Karpas-422 (cell line): ENCODE measurements around the gene GPX2. TPM values are rescaled to one million over a fixed set of nuclear protein-coding genes. Genes with fewer than 3 reads are reported as not detected.

Experiments used
- DNase-seq: peaks from one replicate; pipeline ENCODE4 v3.0.0-alpha.2; 2015
- H2AFZ ChIP-seq: fragments of 200-600 bp; sonication (generic); 2 replicates; pipeline ENCODE4 v1.6.1; 2014; ENCODE audit warnings: antibody characterized with exemption, low read length, mixed read lengths
- H3K27ac ChIP-seq: fragments of 200-600 bp; sonication (generic); 2 replicates; pipeline ENCODE4 v1.5.1; 2014; ENCODE audit warnings: mild to moderate bottlenecking, low read length, moderate library complexity
- H3K27me3 ChIP-seq: fragments of 200-600 bp; sonication (generic); 2 replicates; pipeline ENCODE4 v1.6.1; 2014; ENCODE audit warnings: low read length, mixed read lengths
- H3K36me3 ChIP-seq: fragments of 200-600 bp; sonication (generic); 2 replicates; pipeline ENCODE4 v1.6.1; 2014; ENCODE audit warnings: low read length, mixed read lengths; ENCODE audit not compliant: insufficient read depth
- H3K4me1 ChIP-seq: fragments of 200-600 bp; sonication (generic); 2 replicates; pipeline ENCODE4 v1.6.1; 2014; ENCODE audit warnings: mild to moderate bottlenecking, low read length, mixed read lengths
- H3K4me2 ChIP-seq: fragments of 200-600 bp; sonication (generic); 2 replicates; pipeline ENCODE4 v1.6.1; 2014; ENCODE audit warnings: low read length, low read depth, mild to moderate bottlenecking; ENCODE audit not compliant: poor library complexity, severe bottlenecking
- H3K4me3 ChIP-seq: fragments of 200-600 bp; sonication (generic); 2 replicates; pipeline ENCODE4 v1.5.1; 2014; ENCODE audit warnings: mild to moderate bottlenecking, antibody characterized with exemption, low read length, mixed read lengths
- H3K79me2 ChIP-seq: fragments of 200-600 bp; sonication (generic); 2 replicates; pipeline ENCODE4 v1.6.1; 2014; ENCODE audit warnings: mild to moderate bottlenecking, low read length, mixed read lengths
- H3K9ac ChIP-seq: fragments of 200-600 bp; sonication (generic); 2 replicates; pipeline ENCODE4 v1.6.0; 2014; ENCODE audit warnings: low read length
- H3K9me2 ChIP-seq: fragments of 200-600 bp; sonication (generic), shearing (Covaris generic); replicated peaks from 2 replicates; pipeline ENCODE4 v1.6.0; 2014; ENCODE audit warnings: mild to moderate bottlenecking, low read length, moderate library complexity; ENCODE audit not compliant: insufficient read depth
- H3K9me3 ChIP-seq: fragments of 300-700, 200-600 bp; sonication (generic); 2 replicates; pipeline ENCODE4 v1.6.1; 2014; ENCODE audit warnings: low read length, mixed read lengths
- H4K20me1 ChIP-seq: fragments of 200-600 bp; sonication (generic); 2 replicates; pipeline ENCODE4 v1.6.1; 2014; ENCODE audit warnings: mild to moderate bottlenecking, antibody characterized with exemption, low read length, low read depth; ENCODE audit not compliant: insufficient read depth
- total RNA-seq: library from RNA; depleted of rRNA; stranded (reverse); fragments of >200 nt; shearing (Covaris generic); gene quantifications from 2 replicates; pipeline ENCODE4 v1.2.3, GENCODE V29; 2014; ENCODE audit warnings: low replicate concordance; rRNA removed

Gene GPX2
- total RNA-seq: not detected in 2 replicates

- Histone ChIP-seq H3K4me2 (no peak within 1 kb of the TSS), H2AFZ (no peak within 1 kb of the TSS), H3K36me3 (peaks cover 4% of the 10 kb centered on the region; the same call in 1 of the 2 replicates), H3K79me2 (peaks cover 7% of the 10 kb centered on the region; the same call in 1 of the 2 replicates), H3K9me2 (no peaks in the 10 kb centered on the region), H3K4me1 (no peaks in the 10 kb centered on the region), H4K20me1 (no peaks in the 10 kb centered on the region), H3K9me3 (no peaks in the 10 kb centered on the region), H3K27ac (no peak within 1 kb of the TSS), H3K9ac (no peak within 1 kb of the TSS), H3K4me3 (no peak within 1 kb of the TSS), H3K27me3 (no peaks in the 10 kb centered on the region)
- no peak for DNase-seq
These were observed at the start of gene GPX2 for GRCh38 chr14:64942531-64943111. TSS of gene GPX2 (minus strand) at chr14:64942745. CDS start at chr14:64942726, 19 bp downstream.

- no peak overlapping the region for H3K27ac ChIP-seq
- H3K4me3 ChIP-seq: no peak overlapping the region
- H3K9me3 ChIP-seq: no peaks in the 10 kb centered on the region
- H4K20me1 ChIP-seq: no peaks in the 10 kb centered on the region
- H3K9ac ChIP-seq: no peak overlapping the region
- peaks cover 6% of the 10 kb centered on the region; the same call in 1 of the 2 replicates for H3K36me3 ChIP-seq
- peaks cover 81% of the 10 kb centered on the region for H3K79me2 ChIP-seq
- no peak overlapping the region for H3K4me2 ChIP-seq
- DNase-seq: no peak
- no peak overlapping the region for H2AFZ ChIP-seq
- H3K4me1 ChIP-seq: peaks cover 37% of the 10 kb centered on the region
- H3K27me3 ChIP-seq: no peaks in the 10 kb centered on the region
- no peaks in the 10 kb centered on the region for H3K9me2 ChIP-seq
These were observed 48.4 kb upstream of the GPX2 start for GRCh38 chr14:64990939-64991338.

- H3K9ac ChIP-seq: no peak overlapping the region
- DNase-seq: no peak
- H3K27me3 ChIP-seq: no peaks in the 10 kb centered on the region
- H3K9me2 ChIP-seq: no peaks in the 10 kb centered on the region
- no peaks in the 10 kb centered on the region for H4K20me1 ChIP-seq
- H3K36me3 ChIP-seq: peaks cover 6% of the 10 kb centered on the region; the same call in 1 of the 2 replicates
- no peaks in the 10 kb centered on the region for H3K9me3 ChIP-seq
- H3K4me1 ChIP-seq: peaks cover 41% of the 10 kb centered on the region
- H3K4me3 ChIP-seq: no peak overlapping the region
- H3K27ac ChIP-seq: no peak overlapping the region
- H3K4me2 ChIP-seq: no peak overlapping the region
- H2AFZ ChIP-seq: no peak overlapping the region
- H3K79me2 ChIP-seq: peaks cover 80% of the 10 kb centered on the region
These were observed 47.8 kb upstream of the GPX2 start for GRCh38 chr14:64990296-64990695.

GRCh38 chr14:64987438-64987767 lies 44.9 kb upstream of the GPX2 start:
- Histone ChIP-seq H3K9me3 (no peaks in the 10 kb centered on the region), H3K4me2 (peak overlapping the region; percentile 87), H3K27me3 (no peaks in the 10 kb centered on the region), H2AFZ (peak overlapping the region; percentile 89), H3K36me3 (peaks cover 5% of the 10 kb centered on the region; the same call in 1 of the 2 replicates), H3K27ac (peak overlapping the region; percentile 64), H3K4me3 (peak overlapping the region; percentile 87), H3K9me2 (no peaks in the 10 kb centered on the region), H3K4me1 (peaks cover 34% of the 10 kb centered on the region), H4K20me1 (no peaks in the 10 kb centered on the region; the same call in 1 of the 2 replicates), H3K9ac (peak overlapping the region; percentile 83), H3K79me2 (peaks cover 54% of the 10 kb centered on the region)
- DNase-seq: peak; percentile 73

GRCh38 chr14:64986648-64987437 lies 44.3 kb upstream of the GPX2 start, which contains the start of gene FNTB:
TSS of gene FNTB (plus strand) at chr14:64986895. CDS start at chr14:64986954, 59 bp downstream.
- Histone ChIP-seq H3K27me3 (no peaks in the 10 kb centered on the region), H2AFZ (peak within 1 kb of the TSS; percentile 89), H3K79me2 (peaks cover 48% of the 10 kb centered on the region), H3K27ac (peak within 1 kb of the TSS; percentile 64), H3K4me1 (peaks cover 29% of the 10 kb centered on the region), H4K20me1 (no peaks in the 10 kb centered on the region; the same call in 1 of the 2 replicates), H3K9ac (peak within 1 kb of the TSS; percentile 83), H3K4me2 (peak within 1 kb of the TSS; percentile 87), H3K4me3 (peak within 1 kb of the TSS; percentile 87), H3K9me3 (no peaks in the 10 kb centered on the region), H3K36me3 (no peaks in the 10 kb centered on the region), H3K9me2 (no peaks in the 10 kb centered on the region)
- peak; percentile 99 for DNase-seq

GRCh38 chr14:64983439-64984310 lies 41.1 kb upstream of the GPX2 start:
- H3K4me3 ChIP-seq: no peak overlapping the region
- peak; percentile 90 for DNase-seq

GRCh38 chr14:64979336-64980074 lies 37.0 kb upstream of the GPX2 start:
- Histone ChIP-seq H3K4me1 (peaks cover 6% of the 10 kb centered on the region), H3K9me3 (no peaks in the 10 kb centered on the region), H3K79me2 (no peaks in the 10 kb centered on the region), H3K9ac (no peak overlapping the region), H3K27ac (no peak overlapping the region), H3K4me3 (no peak overlapping the region), H4K20me1 (no peaks in the 10 kb centered on the region; the same call in 1 of the 2 replicates), H2AFZ (no peak overlapping the region), H3K27me3 (no peaks in the 10 kb centered on the region), H3K4me2 (no peak overlapping the region), H3K9me2 (no peaks in the 10 kb centered on the region), H3K36me3 (no peaks in the 10 kb centered on the region)
- DNase-seq: no peak

More at GRCh38 chr14:64983439-64984310, 41.1 kb upstream of the GPX2 start:
- Histone ChIP-seq H3K27ac (no peak overlapping the region), H3K27me3 (no peaks in the 10 kb centered on the region), H3K9me2 (no peaks in the 10 kb centered on the region), H3K79me2 (peaks cover 17% of the 10 kb centered on the region), H3K36me3 (no peaks in the 10 kb centered on the region), H3K9ac (no peak overlapping the region), H2AFZ (no peak overlapping the region), H3K9me3 (no peaks in the 10 kb centered on the region), H3K4me2 (peak overlapping the region; percentile 18), H4K20me1 (no peaks in the 10 kb centered on the region; the same call in 1 of the 2 replicates), H3K4me1 (peaks cover 26% of the 10 kb centered on the region)
